ENCODE data around the gene VTI1B. TPM values are rescaled to one million over a fixed set of nuclear protein-coding genes. Genes with fewer than 3 reads are reported as not detected.

VTI1B gene
- total and polyA plus RNA-seq, 10 of the 15 experiments (the other 5 are each of a cell fraction or from before 2014, with no cell fraction given): 15.0 to 117 (median 50.5) TPM

- no peak for TF ChIP-seq MLLT1 (IDR thresholded peaks at IDR 0.05)
- TF ChIP-seq SKIL (IDR thresholded peaks at IDR 0.05; ENCODE audit: low read depth, poor library complexity, severe bottlenecking): no peak
- TF ChIP-seq NKRF (conservative IDR thresholded peaks at IDR 0.05): no peak
- TF ChIP-seq RB1 (IDR thresholded peaks at IDR 0.05; ENCODE audit: borderline replicate concordance): no peak
- TF ChIP-seq E2F4 (IDR thresholded peaks at IDR 0.05; ENCODE audit: low read depth, low read length): no peak
- no peak for TF ChIP-seq SUZ12 (IDR thresholded peaks at IDR 0.05; ENCODE audit: unreplicated experiment)
- TF ChIP-seq RAD51 (IDR thresholded peaks at IDR 0.05): no peak
- peak; percentile 56; the same call in 1 of the 2 replicates for TF ChIP-seq POLR2A (IDR thresholded peaks at IDR 0.05; ENCODE audit: low read depth, low read length)
- TF ChIP-seq ETV6 (conservative IDR thresholded peaks at IDR 0.05 in 1 of 2, IDR thresholded peaks at IDR 0.05 in 1 of 2; ENCODE audit: borderline replicate concordance in 1 of 2, low read depth in 1 of 2): no peak
- TF ChIP-seq CHD2 (IDR thresholded peaks at IDR 0.05; ENCODE audit: borderline replicate concordance, low read depth, low read length): no peak
- TF ChIP-seq PAX8 (IDR thresholded peaks at IDR 0.05): no peak
- TF ChIP-seq POLR2AphosphoS5 (IDR thresholded peaks at IDR 0.05; ENCODE audit: low read length): no peak; the same call in 1 of the 2 replicates
- TF ChIP-seq LARP7 (IDR thresholded peaks at IDR 0.05): no peak
- TF ChIP-seq RFX5 (IDR thresholded peaks at IDR 0.05; ENCODE audit: low read depth, low read length): peak; percentile 40; the same call in 1 of the 2 replicates
- no peak for TF ChIP-seq ZBTB4 (CRISPR knock-in tag; IDR thresholded peaks at IDR 0.05)
- no peak for TF ChIP-seq YBX1 (IDR thresholded peaks at IDR 0.05)
- peak; percentile 15 for TF ChIP-seq FOS (IDR thresholded peaks at IDR 0.05; ENCODE audit: borderline replicate concordance, extremely low read depth, insufficient read length)
- TF ChIP-seq NR2C1 (IDR thresholded peaks at IDR 0.05): no peak
- no peak for TF ChIP-seq IKZF1 (conservative IDR thresholded peaks at IDR 0.05)
- no peak for TF ChIP-seq NR2F1 (conservative IDR thresholded peaks at IDR 0.05)
- no peak for TF ChIP-seq CBFB (IDR thresholded peaks at IDR 0.05; ENCODE audit: low read depth)
- TF ChIP-seq JUNB (IDR thresholded peaks at IDR 0.05): 0 out of 2 replicates have a peak, but pooled peaks have one; percentile 10
Observed at GRCh38 chr14:67694791-67695393, 20.5 kb upstream of the VTI1B start (continued).

Data from GM12878 (cell line).